Fibroblast of skin of abdomen (primary cell): Measurements from ENCODE around the gene NRG2.

ENCODE experiments used
- DNase-seq: peaks from one replicate; pipeline ENCODE4 v3.0.0-alpha.2; 2013

The NRG2 gene

DNA sequence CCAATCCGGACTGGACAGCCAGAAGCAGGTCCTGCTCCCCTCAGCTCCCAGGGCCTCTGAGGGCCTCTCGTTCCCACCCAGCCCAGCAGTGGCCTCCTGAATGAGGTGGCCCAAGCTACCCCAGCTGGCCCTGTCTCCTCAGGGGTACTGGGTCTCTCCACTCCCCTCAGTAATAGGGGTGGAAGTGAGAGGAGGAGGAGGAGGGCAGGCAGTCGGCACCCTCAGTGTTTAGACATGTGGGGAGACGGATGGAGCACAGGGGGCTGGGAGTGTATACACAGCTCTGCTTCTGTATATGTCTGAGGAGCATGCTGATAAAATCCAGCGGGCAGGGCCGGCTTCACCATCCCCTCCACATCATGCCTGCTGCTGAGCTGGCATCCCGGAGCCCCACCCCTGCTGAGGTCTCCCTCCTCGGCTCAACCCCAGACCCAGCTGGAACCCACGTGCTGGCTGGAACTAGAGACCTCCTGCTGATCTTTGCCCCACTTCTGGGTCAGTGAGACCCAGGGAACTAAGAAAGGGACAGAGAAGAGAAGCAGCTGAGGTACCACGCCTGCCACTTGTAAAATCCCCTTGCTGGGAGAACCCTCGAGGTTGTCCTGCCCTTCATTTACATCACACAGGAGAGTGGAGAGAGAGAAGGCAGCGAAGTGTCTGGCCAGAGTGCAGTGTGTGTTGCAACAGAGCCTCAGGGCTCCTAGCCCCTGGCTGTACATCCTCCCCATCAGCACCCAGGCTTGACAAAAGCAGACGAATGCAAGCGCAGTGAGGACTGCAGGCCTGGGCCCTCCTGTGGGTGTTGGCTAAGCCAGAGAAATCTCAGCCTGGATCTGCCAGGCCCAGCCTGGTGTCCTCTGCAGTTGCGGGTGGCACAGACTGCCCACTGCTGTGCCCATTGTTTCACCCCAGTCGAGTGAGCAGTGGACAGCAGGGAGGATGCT lies 170.0 kb downstream of the NRG2 start:
- no peak for DNase-seq

GRCh38 chr5:139872052-139872766 lies 170.9 kb downstream of the NRG2 start:
- no peak for DNase-seq

GRCh38 chr5:139871614-139872013 lies 171.5 kb downstream of the NRG2 start:
- no peak for DNase-seq

- no peak for DNase-seq
These were observed 172.4 kb downstream of the NRG2 start for GRCh38 chr5:139870677-139871076.

- no peak for DNase-seq
These were observed 173.9 kb downstream of the NRG2 start for GRCh38 chr5:139869042-139869790.

GRCh38 chr5:139867581-139867980 lies 175.5 kb downstream of the NRG2 start:
- no peak for DNase-seq

GRCh38 chr5:139867109-139867508 lies 176.0 kb downstream of the NRG2 start:
- no peak for DNase-seq

DNA sequence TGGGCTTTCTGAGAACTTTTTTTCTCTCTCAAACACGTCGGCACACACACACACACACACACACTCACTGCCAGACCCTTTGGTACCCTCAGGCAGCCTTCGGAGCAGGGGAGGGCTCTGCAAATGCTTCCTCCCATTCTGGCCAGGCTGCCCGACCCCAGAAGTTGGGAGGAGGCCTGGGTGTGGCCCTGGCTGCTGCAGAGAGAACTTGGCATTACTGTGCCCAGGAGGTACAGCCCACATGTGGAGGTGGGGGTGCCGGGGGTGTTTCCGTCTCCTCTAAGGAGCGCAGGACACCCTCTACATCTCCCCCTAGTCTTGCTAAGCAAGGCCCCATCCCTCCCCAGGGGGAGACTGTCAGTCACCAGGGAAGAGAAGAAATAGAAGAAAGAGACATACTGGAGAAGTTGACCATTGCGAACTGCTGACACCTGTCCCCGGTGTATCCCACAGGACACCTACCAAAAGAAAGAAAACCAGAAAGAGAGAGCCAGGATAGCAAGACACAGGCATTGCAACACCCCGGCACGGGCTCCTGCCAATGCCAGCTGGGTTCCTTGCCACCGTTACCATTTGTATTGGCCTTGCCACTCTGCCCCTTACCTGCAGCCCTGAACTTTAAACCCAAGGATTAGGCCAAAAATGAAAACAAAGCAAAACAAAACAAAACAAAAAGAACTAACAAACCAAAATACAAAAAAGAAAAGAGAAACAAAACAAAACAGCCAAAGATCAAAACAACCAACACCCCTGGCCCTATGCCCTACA lies 178.2 kb downstream of the NRG2 start:
- no peak for DNase-seq

- DNase-seq, result peak; percentile 51
These were observed 179.1 kb downstream of the NRG2 start for GRCh38 chr5:139863855-139864558.

DNA sequence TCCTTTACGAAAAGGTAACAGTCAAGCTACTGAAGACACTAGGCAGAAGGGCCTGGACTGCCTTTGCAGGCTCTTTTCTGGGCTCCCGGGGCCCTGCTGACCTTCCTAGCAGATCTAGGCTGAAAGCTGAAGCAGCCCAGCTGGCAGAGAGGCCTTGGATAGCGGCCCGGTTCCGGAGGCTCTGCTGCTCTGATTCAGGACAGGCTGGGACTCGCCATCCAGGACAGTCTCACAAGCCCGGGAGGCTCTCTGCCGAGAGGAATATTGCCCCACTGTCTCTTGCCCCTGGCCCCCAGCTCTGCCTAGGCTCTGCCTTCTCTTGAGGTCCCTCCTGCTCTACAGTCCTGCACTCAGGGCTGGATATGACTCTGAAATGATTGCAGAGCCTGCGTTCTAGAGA lies 179.7 kb downstream of the NRG2 start:
- DNase-seq, result no peak

DNA sequence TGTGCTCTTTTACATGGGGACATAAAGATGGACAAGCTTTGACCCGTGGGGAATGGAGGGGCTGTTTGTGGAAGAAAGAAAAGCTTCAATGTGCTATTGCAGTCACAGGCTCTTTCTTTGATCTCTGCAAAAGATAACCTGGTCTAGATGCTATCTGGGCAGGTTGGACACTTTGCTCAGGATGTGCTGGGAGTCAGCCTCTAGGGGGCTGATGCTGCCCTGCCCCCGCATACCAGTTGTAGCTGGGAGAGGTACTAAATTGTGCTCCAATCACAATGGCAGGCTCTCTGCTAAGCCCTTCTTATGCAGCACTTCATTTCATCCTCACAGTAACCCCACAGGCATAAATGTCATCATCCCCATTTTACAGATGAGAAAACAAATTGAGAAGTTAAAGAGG lies 180.3 kb downstream of the NRG2 start:
- no peak for DNase-seq

GRCh38 chr5:139862313-139862712 lies 180.8 kb downstream of the NRG2 start:
- DNase-seq, result no peak

GRCh38 chr5:139861889-139862207 lies 181.3 kb downstream of the NRG2 start:
- DNase-seq, result no peak

DNA sequence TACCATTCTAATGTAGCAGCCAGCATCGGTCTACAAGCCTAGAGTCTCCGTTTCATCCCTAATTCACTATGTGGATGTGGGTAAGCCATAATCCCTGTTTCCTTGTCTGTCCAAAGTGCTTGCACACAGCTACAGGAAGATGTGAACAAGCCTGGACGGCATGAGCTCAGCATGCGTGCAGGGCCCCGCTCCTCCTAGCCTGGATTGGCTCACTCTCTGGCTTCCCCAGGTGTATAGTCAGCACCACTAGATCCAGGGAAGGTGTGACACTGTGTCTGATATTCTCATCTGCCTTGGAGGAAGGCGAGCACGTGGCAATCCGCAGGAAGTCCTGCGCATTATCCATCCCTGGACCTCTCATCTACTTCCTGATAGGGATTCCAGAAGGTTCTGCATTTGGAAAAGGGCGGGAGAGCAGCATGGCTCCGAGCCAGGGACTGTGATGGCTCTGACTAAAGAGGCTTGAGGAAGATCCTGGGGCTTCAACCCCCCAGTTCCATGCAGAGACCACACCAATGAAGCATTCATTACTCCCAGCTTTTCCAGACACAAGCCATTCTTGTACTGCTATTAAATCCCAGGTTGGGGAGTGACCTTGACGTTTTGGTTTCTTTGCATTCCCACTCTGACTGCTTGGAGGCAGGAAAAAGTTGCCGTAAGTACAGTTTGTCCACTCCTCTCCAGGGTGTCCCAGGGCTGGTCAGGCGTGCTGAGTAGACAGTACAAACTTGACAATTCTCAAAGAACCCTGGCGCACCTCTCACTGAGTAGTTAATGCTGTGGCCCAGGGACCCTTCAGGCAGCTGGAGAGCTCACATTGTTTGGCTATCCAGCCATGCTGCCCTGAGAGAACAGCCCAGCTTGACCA lies 181.8 kb downstream of the NRG2 start:
- DNase-seq, result no peak

- DNase-seq, result no peak
These were observed 184.1 kb downstream of the NRG2 start for GRCh38 chr5:139859013-139859412.

- DNase-seq, result no peak
These were observed 186.4 kb downstream of the NRG2 start for GRCh38 chr5:139856714-139857113.

DNA sequence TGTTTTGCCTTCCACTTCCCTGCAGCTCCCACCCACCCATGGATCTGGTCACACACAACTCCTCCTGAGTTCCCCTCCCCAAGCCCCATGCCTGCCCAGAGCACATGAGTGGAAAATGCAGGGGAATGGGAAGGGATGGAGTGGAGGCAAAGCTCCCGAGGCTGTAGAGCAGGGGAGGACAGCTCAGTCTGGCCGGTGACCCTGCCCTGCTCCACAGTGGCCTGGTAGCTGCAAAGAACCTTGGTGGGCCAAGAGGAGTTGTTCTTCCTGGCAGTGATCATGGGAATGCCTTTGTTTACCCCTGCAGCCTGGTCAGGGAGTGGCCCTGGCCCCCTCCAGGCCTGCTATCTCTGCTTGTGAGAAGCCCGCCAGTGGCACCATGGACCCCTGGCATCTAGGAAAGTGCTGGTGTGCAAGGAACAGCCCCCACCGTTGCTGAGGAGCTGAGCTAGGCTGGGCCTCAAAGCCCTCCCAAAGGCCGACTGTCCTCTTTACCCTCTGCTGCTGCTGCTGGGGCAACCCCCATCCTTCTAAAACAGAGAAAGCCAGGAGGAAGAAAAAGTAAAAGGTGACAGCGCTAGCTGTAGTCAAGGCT lies 187.1 kb downstream of the NRG2 start:
- no peak for DNase-seq

DNA sequence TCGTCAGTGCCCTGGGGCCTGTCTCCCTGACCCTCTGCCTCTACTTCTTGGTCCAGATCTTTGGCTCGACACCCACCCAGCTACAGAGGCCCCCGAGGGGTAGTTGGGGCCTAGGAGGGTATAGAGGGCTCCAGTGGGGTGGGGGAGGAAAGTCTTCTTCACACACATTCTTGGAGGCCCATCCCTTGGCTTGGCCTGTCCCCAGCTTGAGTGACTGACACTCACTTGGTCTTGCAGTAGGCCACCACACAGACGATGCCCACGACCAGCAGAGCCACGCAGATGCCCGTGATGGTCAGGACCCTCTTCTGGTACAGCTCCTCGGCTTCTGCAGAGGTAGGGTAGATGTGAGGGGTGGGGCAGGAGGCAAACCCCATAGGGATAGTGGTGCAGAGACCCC lies 187.6 kb downstream of the NRG2 start:
- no peak for DNase-seq

GRCh38 chr5:139854953-139855352 lies 188.1 kb downstream of the NRG2 start:
- no peak for DNase-seq

DNA sequence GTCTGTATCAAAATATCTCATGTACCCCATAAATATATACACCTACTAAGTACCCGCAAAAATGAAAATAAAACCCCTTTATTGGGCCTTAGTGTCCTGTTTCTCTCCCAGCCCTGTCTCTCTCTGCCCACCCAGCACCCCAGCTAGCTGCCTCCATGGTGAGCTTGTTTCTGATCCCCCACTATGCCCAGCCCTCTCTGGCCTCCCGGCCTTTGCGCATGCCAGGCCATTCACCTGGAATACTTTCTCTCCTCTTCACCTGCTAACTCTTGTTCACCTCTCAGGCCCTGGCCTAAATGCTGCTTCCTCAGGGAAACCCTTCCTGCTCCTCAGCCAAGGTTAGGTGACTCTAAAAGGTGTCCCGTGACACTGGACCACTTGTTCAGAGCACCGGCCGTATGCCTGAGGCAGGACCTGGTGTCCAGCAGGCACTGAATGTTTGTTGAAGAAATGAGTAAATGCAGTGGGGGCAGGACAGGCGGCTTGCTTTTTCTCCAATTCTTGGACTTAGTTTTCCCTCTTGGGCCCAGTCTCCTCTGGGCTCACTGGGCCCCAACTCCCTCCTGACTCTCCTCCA lies 189.0 kb downstream of the NRG2 start:
- DNase-seq, result no peak
